Common myeloid progenitor, CD34-positive (primary cell): ENCODE measurements around the gene LMNTD2.
A peak's percentile ranks its signal among the peaks of the same experiment; 100 is the strongest.

Source experiments
- CTCF ChIA-PET: fragments of 350-600 bp; sonication (Branson Sonifier 250); formaldehyde crosslinking; loops from one replicate; lab custom pipeline; 2021; ENCODE audit warnings: antibody characterized with exemption; lab: Charles Lee
- POLR2A ChIA-PET: fragments of 350-600 bp; sonication (Branson Sonifier 250); formaldehyde crosslinking; loops from one replicate; lab custom pipeline; 2021; ENCODE audit warnings: antibody characterized with exemption; lab: Charles Lee
- DNase-seq, 3 donors: peaks; one replicate each; pipeline versions ENCODE4 v3.0.0 to v3.0.0-alpha.2; 2013
- H3K27ac ChIP-seq, 2 experiments: 1 replicate in 1 of 2; 2 replicates in 1 of 2; pipeline ENCODE4 v1.7.0; 2013; ENCODE audit warnings: inconsistent platforms in 2 of 2, low read length in 2 of 2, mild to moderate bottlenecking in 2 of 2, low read depth in 1 of 2, moderate library complexity in 1 of 2; ENCODE audit not compliant: severe bottlenecking in 2 of 2, insufficient read depth in 1 of 2, poor library complexity in 1 of 2
- H3K27me3 ChIP-seq, 5 experiments: replicated peaks in 2 of 5; 1 replicate in 3 of 5; 2 replicates in 2 of 5; pipeline versions ENCODE4 v1.6.1 to v1.7.0; 2013; ENCODE audit warnings: low read length in 4 of 5, mild to moderate bottlenecking in 2 of 5, moderate library complexity in 2 of 5, inconsistent platforms in 1 of 5; ENCODE audit not compliant: insufficient read depth in 5 of 5, control insufficient read depth in 4 of 5
- H3K36me3 ChIP-seq, 4 experiments: 1 replicate in 2 of 4; 2 replicates in 2 of 4; pipeline versions ENCODE4 v1.6.1 to v1.7.0; 2013; ENCODE audit warnings: low read length in 3 of 4, control low read depth in 1 of 4, mild to moderate bottlenecking in 1 of 4; ENCODE audit not compliant: control insufficient read depth in 4 of 4, insufficient read depth in 4 of 4
- H3K4me1 ChIP-seq, 4 experiments: 1 replicate in 3 of 4; 2 replicates in 1 of 4; pipeline versions ENCODE4 v1.6.1 to v1.7.1; 2013; ENCODE audit warnings: low read length in 3 of 4, mild to moderate bottlenecking in 3 of 4, control low read depth in 1 of 4, inconsistent platforms in 1 of 4, moderate library complexity in 1 of 4; ENCODE audit not compliant: control insufficient read depth in 4 of 4, insufficient read depth in 4 of 4; ENCODE audit errors: control extremely low read depth in 1 of 4
- H3K4me3 ChIP-seq, 7 experiments: 1 replicate in 4 of 7; 2 replicates in 3 of 7; pipeline versions ENCODE4 v1.5.1 to v1.7.0; 2013; ENCODE audit warnings: mild to moderate bottlenecking in 7 of 7, low read length in 6 of 7, moderate library complexity in 6 of 7, inconsistent platforms in 2 of 7, low read depth in 2 of 7, control low read depth in 1 of 7; ENCODE audit not compliant: insufficient read depth in 4 of 7, control insufficient read depth in 1 of 7; ENCODE audit errors: extremely low read depth in 1 of 7
- H3K9me3 ChIP-seq, 5 experiments: 1 replicate in 4 of 5; 2 replicates in 1 of 5; pipeline versions ENCODE4 v1.6.1 to v1.7.1; 2013; ENCODE audit warnings: low read length in 4 of 5, mild to moderate bottlenecking in 2 of 5, inconsistent platforms in 1 of 5, low read depth in 1 of 5, moderate library complexity in 1 of 5; ENCODE audit not compliant: control insufficient read depth in 4 of 5, insufficient read depth in 2 of 5; ENCODE audit errors: control extremely low read depth in 1 of 5
- WGBS: methylation state at CpG from one replicate; pipeline ENCODE4 v1.1.5; 2013; ENCODE audit not compliant: insufficient coverage; 5-methylcytosine and 5-hydroxymethylcytosine counted together

The LMNTD2 gene

GRCh38 chr11:555780-556661 lies 4.5 kb downstream of the LMNTD2 start:
- CTCF ChIA-PET, result interaction anchor here (0.8 to 2.2 kb wide), 10 partner anchors 7 to 169 kb away, joined by 3 to 8 read pairs (median 4); partner anchors contain the start of gene HRAS
- DNase-seq, result peak in 2 of 3 donors; percentile 36 to 37

GRCh38 chr11:555227-555779 lies 5.2 kb downstream of the LMNTD2 start:
- under 1% methylated on average over 46 of the region's 57 CpGs for whole genome bisulfite sequencing
- POLR2A ChIA-PET, result no interaction called here

More at GRCh38 chr11:555780-556661, 4.5 kb downstream of the LMNTD2 start:
- peak overlapping the region in 4 of 7 experiments; percentile 15 to 70 (median 42) for H3K4me3 ChIP-seq
- peaks cover 0 to 41% (median 12%) of the 10 kb centered on the region in 5 experiments for H3K27me3 ChIP-seq
- POLR2A ChIA-PET, result no interaction called here
- H3K4me1 ChIP-seq, result peaks cover 0 to 29% (median 19%) of the 10 kb centered on the region in 4 experiments
- no peak overlapping the region for H3K27ac ChIP-seq
- WGBS, result 2% methylated on average over 87 of the region's 104 CpGs
- H3K9me3 ChIP-seq, result no peaks in the 10 kb centered on the region
- no peaks in the 10 kb centered on the region for H3K36me3 ChIP-seq

GRCh38 chr11:554428-555226 lies 5.9 kb downstream of the LMNTD2 start:
- H3K9me3 ChIP-seq, result no peaks in the 10 kb centered on the region
- peak; percentile 60 to 72 (median 72) for DNase-seq
- H3K27ac ChIP-seq, result no peak overlapping the region
- POLR2A ChIA-PET, result no interaction called here
- H3K27me3 ChIP-seq, result peaks cover 0 to 41% (median 12%) of the 10 kb centered on the region in 5 experiments
- peak overlapping the region in 4 of 7 experiments; percentile 22 to 70 (median 52) for H3K4me3 ChIP-seq
- WGBS, result 37% methylated on average over 32 of the region's 60 CpGs
- CTCF ChIA-PET, result interaction anchor here (0.8 to 1.8 kb wide), 7 partner anchors 9 to 168 kb away, joined by 3 to 6 read pairs (median 4); no protein-coding TSS in a partner anchor
- peaks cover 0 to 21% (median 13%) of the 10 kb centered on the region in 4 experiments for H3K4me1 ChIP-seq
- H3K36me3 ChIP-seq, result peaks cover 0 to 5% (median 0%) of the 10 kb centered on the region in 4 experiments

More at GRCh38 chr11:555227-555779, 5.2 kb downstream of the LMNTD2 start:
- no peak for DNase-seq
- Histone ChIP-seq H3K27me3 (peaks cover 0 to 41% (median 12%) of the 10 kb centered on the region in 5 experiments), H3K36me3 (peaks cover 0 to 2% (median 0%) of the 10 kb centered on the region in 4 experiments), H3K4me1 (peaks cover 0 to 26% (median 18%) of the 10 kb centered on the region in 4 experiments), H3K4me3 (peak overlapping the region in 4 of 7 experiments; percentile 28 to 70 (median 52)), H3K9me3 (no peaks in the 10 kb centered on the region), H3K27ac (no peak overlapping the region)
- CTCF ChIA-PET, result interaction anchor here (1.1 to 2.2 kb wide), 7 partner anchors 8 to 167 kb away, joined by 3 to 8 read pairs (median 4); no protein-coding TSS in a partner anchor

- Histone ChIP-seq H3K9me3 (no peaks in the 10 kb centered on the region), H3K4me3 (no peak overlapping the region), H3K27me3 (peaks cover 0 to 37% (median 12%) of the 10 kb centered on the region in 5 experiments), H3K27ac (no peak overlapping the region), H3K4me1 (peaks cover 0 to 21% (median 13%) of the 10 kb centered on the region in 4 experiments), H3K36me3 (peaks cover 0 to 5% (median 0%) of the 10 kb centered on the region in 4 experiments)
- no peak for DNase-seq
- 78% methylated on average over 7 of the region's 11 CpGs for WGBS
- CTCF ChIA-PET, result interaction anchor here (0.8 to 1.8 kb wide), 5 partner anchors 8 to 22 kb away, joined by 3 to 5 read pairs (median 4); no protein-coding TSS in a partner anchor
- POLR2A ChIA-PET, result no interaction called here
Observed at GRCh38 chr11:553988-554340, 6.6 kb downstream of the LMNTD2 start.

- ChIA-PET CTCF (interaction anchor here (1.2 to 1.5 kb wide), 2 partner anchors 8 to 17 kb away, joined by 5 read pairs; no protein-coding TSS in a partner anchor), POLR2A (no interaction called here)
- DNase-seq, result no peak
- Histone ChIP-seq H3K36me3 (peaks cover 0 to 5% (median 0%) of the 10 kb centered on the region in 4 experiments), H3K4me1 (peaks cover 0 to 21% (median 13%) of the 10 kb centered on the region in 4 experiments), H3K27ac (no peak overlapping the region), H3K4me3 (no peak overlapping the region), H3K27me3 (peaks cover 0 to 33% (median 12%) of the 10 kb centered on the region in 5 experiments), H3K9me3 (no peaks in the 10 kb centered on the region)
- WGBS, result 95% methylated on average over 24 of the region's 27 CpGs
Observed at GRCh38 chr11:553083-553987, 7.2 kb downstream of the LMNTD2 start.

GRCh38 chr11:551596-551995 lies 8.9 kb downstream of the LMNTD2 start:
- Histone ChIP-seq H3K9me3 (no peaks in the 10 kb centered on the region), H3K4me1 (peaks cover 0 to 21% (median 12%) of the 10 kb centered on the region in 4 experiments), H3K36me3 (peaks cover 0 to 5% (median 0%) of the 10 kb centered on the region in 4 experiments), H3K27me3 (peaks cover 0 to 15% (median 9%) of the 10 kb centered on the region in 5 experiments), H3K27ac (no peak overlapping the region), H3K4me3 (no peak overlapping the region)
- ChIA-PET CTCF (no interaction called here), POLR2A (no interaction called here)
- WGBS, result 82% methylated on average over 9 of the region's 12 CpGs
- DNase-seq, result no peak
